ACC112 (cell line): ENCODE data around the gene DENND5B.
"Not testable (repeated sequence)": the region's sequence is repeated elsewhere in the genome, so short reads cannot be mapped to it uniquely, and the experiment has no call there.

Experiments used
- H2AFZ ChIP-seq: fragments of 200-600 bp; sonication (generic); one replicate; pipeline ENCODE4 v1.6.0; 2017; ENCODE audit warnings: antibody characterized with exemption, low read length; ENCODE audit not compliant: unreplicated experiment
- H3K27ac ChIP-seq: fragments of 200-600 bp; sonication (generic); 2 replicates; pipeline ENCODE4 v1.5.1; 2014; ENCODE audit warnings: low read depth, mild to moderate bottlenecking, antibody characterized with exemption, low read length, moderate library complexity
- H3K27me3 ChIP-seq: fragments of 200-600 bp; sonication (generic); 2 replicates; pipeline ENCODE4 v1.6.1; 2014; ENCODE audit warnings: mild to moderate bottlenecking, antibody characterized with exemption, low read length, moderate library complexity, mixed read lengths; ENCODE audit not compliant: insufficient read depth
- H3K36me3 ChIP-seq: fragments of 200-600 bp; sonication (generic); 2 replicates; pipeline ENCODE4 v1.6.1; 2016; ENCODE audit warnings: mild to moderate bottlenecking, antibody characterized with exemption, low read length, moderate library complexity, mixed read lengths; ENCODE audit not compliant: insufficient read depth
- H3K4me1 ChIP-seq: fragments of 200-600 bp; sonication (generic); one replicate; pipeline ENCODE4 v1.6.1; 2016; ENCODE audit warnings: low read length, mixed read lengths; ENCODE audit not compliant: insufficient read depth, unreplicated experiment, control insufficient read depth
- H3K4me3 ChIP-seq: fragments of 200-600 bp; sonication (generic); 2 replicates; pipeline ENCODE4 v1.5.1; 2014; ENCODE audit warnings: mild to moderate bottlenecking, low read depth, low read length
- H3K79me2 ChIP-seq: fragments of 200-600 bp; sonication (generic); one replicate; pipeline ENCODE4 v1.6.0; 2016; ENCODE audit warnings: low read length; ENCODE audit not compliant: control insufficient read depth, unreplicated experiment, insufficient read depth

DENND5B gene

GRCh38 chr12:31506515-31507306 lies 84.2 kb downstream of the DENND5B start:
- Histone ChIP-seq H3K27me3 (no peaks in the 10 kb centered on the region), H3K27ac (no peak overlapping the region), H3K79me2 (peaks cover 3% of the 10 kb centered on the region), H2AFZ (no peak overlapping the region), H3K4me3 (no peak overlapping the region), H3K36me3 (peaks cover 3% of the 10 kb centered on the region; the same call in 1 of the 2 replicates), H3K4me1 (peaks cover 17% of the 10 kb centered on the region)

- no peak overlapping the region for H3K4me3 ChIP-seq
- no peak overlapping the region for H3K27ac ChIP-seq
- H3K79me2 ChIP-seq = peaks cover 3% of the 10 kb centered on the region
- H3K27me3 ChIP-seq = no peaks in the 10 kb centered on the region
- H2AFZ ChIP-seq = no peak overlapping the region
- peaks cover 3% of the 10 kb centered on the region; the same call in 1 of the 2 replicates for H3K36me3 ChIP-seq
- H3K4me1 ChIP-seq = peaks cover 17% of the 10 kb centered on the region
Observed at GRCh38 chr12:31504625-31505222, 86.2 kb downstream of the DENND5B start.

- H3K36me3 ChIP-seq, H2AFZ ChIP-seq, H3K27me3 ChIP-seq, H3K79me2 ChIP-seq, H3K4me3 ChIP-seq, H3K27ac ChIP-seq: not testable (repeated sequence)
- H3K4me1 ChIP-seq = peaks cover 14% of the 10 kb centered on the region
Observed at GRCh38 chr12:31501014-31501413, 89.9 kb downstream of the DENND5B start.

- no peaks in the 10 kb centered on the region for H3K36me3 ChIP-seq
- H3K79me2 ChIP-seq = no peaks in the 10 kb centered on the region
- H3K27ac ChIP-seq = no peak overlapping the region
- no peak overlapping the region for H2AFZ ChIP-seq
- H3K4me1 ChIP-seq = peaks cover 14% of the 10 kb centered on the region
- H3K4me3 ChIP-seq = no peak overlapping the region
- no peaks in the 10 kb centered on the region for H3K27me3 ChIP-seq
Observed at GRCh38 chr12:31499567-31499966, 91.4 kb downstream of the DENND5B start.

GRCh38 chr12:31498424-31498823 lies 92.5 kb downstream of the DENND5B start:
- Histone ChIP-seq H3K27me3 (no peaks in the 10 kb centered on the region), H3K36me3 (no peaks in the 10 kb centered on the region), H2AFZ (no peak overlapping the region), H3K79me2 (no peaks in the 10 kb centered on the region), H3K4me3 (no peak overlapping the region), H3K27ac (no peak overlapping the region), H3K4me1 (peaks cover 14% of the 10 kb centered on the region)

GRCh38 chr12:31496257-31496656 lies 94.7 kb downstream of the DENND5B start:
- Histone ChIP-seq H3K27ac (no peak overlapping the region), H3K79me2 (no peaks in the 10 kb centered on the region), H3K4me1 (peaks cover 31% of the 10 kb centered on the region)

GRCh38 chr12:31494455-31494854 lies 96.5 kb downstream of the DENND5B start:
- H2AFZ ChIP-seq = no peak overlapping the region
- H3K4me1 ChIP-seq = peaks cover 38% of the 10 kb centered on the region
- H3K27me3 ChIP-seq = no peaks in the 10 kb centered on the region
- H3K79me2 ChIP-seq = no peaks in the 10 kb centered on the region
- no peak overlapping the region for H3K4me3 ChIP-seq
- no peaks in the 10 kb centered on the region for H3K36me3 ChIP-seq
- no peak overlapping the region for H3K27ac ChIP-seq

More at GRCh38 chr12:31496257-31496656, 94.7 kb downstream of the DENND5B start:
- no peak overlapping the region for H2AFZ ChIP-seq
- no peak overlapping the region for H3K4me3 ChIP-seq
- H3K36me3 ChIP-seq = no peaks in the 10 kb centered on the region
- H3K27me3 ChIP-seq = no peaks in the 10 kb centered on the region

- H3K27ac ChIP-seq = peak overlapping the region; percentile 6; the same call in 1 of the 2 replicates
- no peaks in the 10 kb centered on the region for H3K36me3 ChIP-seq
- no peak overlapping the region for H2AFZ ChIP-seq
- H3K4me3 ChIP-seq = no peak overlapping the region
- H3K79me2 ChIP-seq = no peaks in the 10 kb centered on the region
- peaks cover 32% of the 10 kb centered on the region for H3K4me1 ChIP-seq
- H3K27me3 ChIP-seq = no peaks in the 10 kb centered on the region
Observed at GRCh38 chr12:31492599-31493196, 98.2 kb downstream of the DENND5B start.

- peak overlapping the region; percentile 49 for H3K4me3 ChIP-seq
- H2AFZ ChIP-seq = no peak overlapping the region
- no peaks in the 10 kb centered on the region for H3K36me3 ChIP-seq
- H3K27me3 ChIP-seq = no peaks in the 10 kb centered on the region
- peak overlapping the region; percentile 66 for H3K27ac ChIP-seq
- H3K4me1 ChIP-seq = peaks cover 28% of the 10 kb centered on the region
- H3K79me2 ChIP-seq = no peaks in the 10 kb centered on the region
Observed at GRCh38 chr12:31491841-31492598, 98.9 kb downstream of the DENND5B start.

- Histone ChIP-seq H3K27me3 (no peaks in the 10 kb centered on the region), H3K79me2 (no peaks in the 10 kb centered on the region), H3K4me1 (peaks cover 24% of the 10 kb centered on the region), H3K36me3 (no peaks in the 10 kb centered on the region), H2AFZ (no peak overlapping the region), H3K4me3 (peak overlapping the region; percentile 49), H3K27ac (peak overlapping the region; percentile 66)
Observed at GRCh38 chr12:31491241-31491794, 99.6 kb downstream of the DENND5B start.
